NB4 (cell line): ENCODE measurements around the gene CEP68.

Source experiments
- DNase-seq: peaks from one replicate; pipeline ENCODE4 v3.0.0; 2010; ENCODE audit warnings: low read depth
- H3K4me3 ChIP-seq: one replicate; pipeline ENCODE4 v1.5.1; 2011; ENCODE audit warnings: mild to moderate bottlenecking, low read depth, low read length, moderate library complexity
- CTCF ChIP-seq: IDR thresholded peaks from one replicate; pipeline ENCODE4 v1.5.1; 2012; ENCODE audit warnings: low read depth, low read length
- MAX ChIP-seq: IDR thresholded peaks from 2 replicates; pipeline ENCODE4 v1.6.1; 2011; ENCODE audit warnings: low read depth, low read length
- MYC ChIP-seq: IDR thresholded peaks from 2 replicates; pipeline ENCODE4 v1.6.1; 2011; ENCODE audit warnings: low read depth, low read length
- POLR2A ChIP-seq: IDR thresholded peaks from 2 replicates; pipeline ENCODE4 v1.6.1; 2011; ENCODE audit warnings: mild to moderate bottlenecking; ENCODE audit not compliant: insufficient read length; ENCODE audit errors: extremely low read depth

Gene CEP68

GRCh38 chr2:65035351-65035943, 20.8 kb upstream of the CEP68 start:
- TF ChIP-seq POLR2A (no peak), MAX (no peak), MYC (no peak), CTCF (no peak)
- H3K4me3 ChIP-seq, result no peak overlapping the region
- DNase-seq, result no peak

- TF ChIP-seq CTCF (no peak), POLR2A (no peak), MAX (no peak), MYC (no peak)
- no peak for DNase-seq
- no peak overlapping the region for H3K4me3 ChIP-seq
These were observed 19.0 kb upstream of the CEP68 start for GRCh38 chr2:65037178-65037577.

GRCh38 chr2:65039640-65040039, 16.6 kb upstream of the CEP68 start:
- TF ChIP-seq MAX (no peak), CTCF (no peak), MYC (no peak), POLR2A (no peak)
- H3K4me3 ChIP-seq, result no peak overlapping the region
- no peak for DNase-seq

GRCh38 chr2:65040400-65041261, 15.6 kb upstream of the CEP68 start:
- H3K4me3 ChIP-seq, result no peak overlapping the region
- peak; percentile 88 for DNase-seq
- TF ChIP-seq CTCF (peak; percentile 96), MYC (no peak)

DNA sequence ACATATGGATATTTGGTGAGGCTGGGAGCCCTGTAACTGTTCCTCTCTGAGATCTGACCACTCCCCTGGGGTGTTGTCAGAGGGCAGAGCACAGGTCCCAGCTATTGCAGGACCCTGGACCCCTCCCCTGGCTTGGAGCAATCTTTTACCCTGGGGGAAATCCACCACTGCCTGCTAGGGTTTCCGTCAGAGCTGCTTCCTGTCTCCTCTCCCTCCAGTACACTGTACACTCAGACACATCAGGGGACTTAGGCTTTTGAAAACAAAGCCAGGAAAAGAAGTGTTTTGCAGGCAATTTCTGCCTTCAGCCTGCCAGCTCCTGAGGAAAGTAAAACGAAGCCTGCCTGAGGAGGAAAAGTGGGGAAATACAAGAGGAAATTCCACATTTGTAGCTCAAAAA, 13.2 kb upstream of the CEP68 start:
- no peak overlapping the region for H3K4me3 ChIP-seq
- DNase-seq, result peak; percentile 65

More for the DNA sequence above, 13.2 kb upstream of the CEP68 start:
- TF ChIP-seq MYC, result no peak
- no peak for TF ChIP-seq MAX
- TF ChIP-seq POLR2A, result no peak
- no peak for TF ChIP-seq CTCF
